ENCODE results near the gene GBF1. TPM values are rescaled to one million over a fixed set of nuclear protein-coding genes. Genes with fewer than 3 reads are reported as not detected.

GBF1 gene
- total and polyA plus RNA-seq, 8 donors, result 5.7 to 47.3 (median 21.9) TPM

- Histone ChIP-seq H3K27me3 (peaks cover 0 to 59% (median 22%) of the 10 kb centered on the region in 3 donors), H3K9me3 (no peaks in the 10 kb centered on the region), H3K4me3 (no peak overlapping the region), H3K4me1 (peaks cover 14 to 20% (median 18%) of the 10 kb centered on the region in 4 donors), H3K36me3 (no peaks in the 10 kb centered on the region), H3K27ac (no peak overlapping the region)
- TF ChIP-seq POLR2AphosphoS5 (IDR thresholded peaks at IDR 0.05) (no peak), EP300 (IDR thresholded peaks at IDR 0.05) (no peak), POLR2A (IDR thresholded peaks at IDR 0.05) (no peak)
- TF ChIP-seq, protein P1, sequence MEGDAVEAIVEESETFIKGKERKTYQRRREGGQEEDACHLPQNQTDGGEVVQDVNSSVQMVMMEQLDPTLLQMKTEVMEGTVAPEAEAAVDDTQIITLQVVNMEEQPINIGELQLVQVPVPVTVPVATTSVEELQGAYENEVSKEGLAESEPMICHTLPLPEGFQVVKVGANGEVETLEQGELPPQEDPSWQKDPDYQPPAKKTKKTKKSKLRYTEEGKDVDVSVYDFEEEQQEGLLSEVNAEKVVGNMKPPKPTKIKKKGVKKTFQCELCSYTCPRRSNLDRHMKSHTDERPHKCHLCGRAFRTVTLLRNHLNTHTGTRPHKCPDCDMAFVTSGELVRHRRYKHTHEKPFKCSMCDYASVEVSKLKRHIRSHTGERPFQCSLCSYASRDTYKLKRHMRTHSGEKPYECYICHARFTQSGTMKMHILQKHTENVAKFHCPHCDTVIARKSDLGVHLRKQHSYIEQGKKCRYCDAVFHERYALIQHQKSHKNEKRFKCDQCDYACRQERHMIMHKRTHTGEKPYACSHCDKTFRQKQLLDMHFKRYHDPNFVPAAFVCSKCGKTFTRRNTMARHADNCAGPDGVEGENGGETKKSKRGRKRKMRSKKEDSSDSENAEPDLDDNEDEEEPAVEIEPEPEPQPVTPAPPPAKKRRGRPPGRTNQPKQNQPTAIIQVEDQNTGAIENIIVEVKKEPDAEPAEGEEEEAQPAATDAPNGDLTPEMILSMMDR (IDR thresholded peaks at IDR 0.05), result no peak
- intact Hi-C loops (cut with DNase I; ENCODE audit: low total_unique reads), result no loop called here
- no peak for DNase-seq
- 76 to 97% (median 81%) methylated on average over 1 of the region's 1 CpG for WGBS, 5 donors
Observed at GRCh38 chr10:102235598-102235920, 9.8 kb upstream of the GBF1 start.

- intact Hi-C loops (cut with DNase I; ENCODE audit: low total_unique reads), result no loop called here
- DNase-seq, result no peak
Observed at GRCh38 chr10:102236006-102236405, 9.3 kb upstream of the GBF1 start.

GRCh38 chr10:102237711-102238252, 7.5 kb upstream of the GBF1 start:
- Histone ChIP-seq H3K27ac (no peak overlapping the region), H3K27me3 (peaks cover 0 to 50% (median 15%) of the 10 kb centered on the region in 3 donors), H3K4me1 (peaks cover 17 to 25% (median 24%) of the 10 kb centered on the region in 4 donors), H3K4me3 (no peak overlapping the region), H3K36me3 (no peaks in the 10 kb centered on the region), H3K9me3 (no peaks in the 10 kb centered on the region)
- TF ChIP-seq, protein P1 (IDR thresholded peaks at IDR 0.05), result no peak
- no peak for TF ChIP-seq POLR2A (IDR thresholded peaks at IDR 0.05)
- TF ChIP-seq POLR2AphosphoS5 (IDR thresholded peaks at IDR 0.05), result no peak
- no peak for TF ChIP-seq EP300 (IDR thresholded peaks at IDR 0.05)
- 50 to 78% (median 61%) methylated on average over 4 of the region's 4 CpGs for WGBS, 5 donors
- DNase-seq, result no peak
- intact Hi-C loops (cut with DNase I; ENCODE audit: low total_unique reads), result no loop called here

More at GRCh38 chr10:102236006-102236405, 9.3 kb upstream of the GBF1 start:
- Histone ChIP-seq H3K27me3 (peaks cover 0 to 59% (median 22%) of the 10 kb centered on the region in 3 donors), H3K4me3 (no peak overlapping the region), H3K27ac (no peak overlapping the region), H3K4me1 (peaks cover 14 to 20% (median 18%) of the 10 kb centered on the region in 4 donors), H3K9me3 (no peaks in the 10 kb centered on the region), H3K36me3 (no peaks in the 10 kb centered on the region)
- no peak for TF ChIP-seq EP300 (IDR thresholded peaks at IDR 0.05)
- TF ChIP-seq, protein P1 (IDR thresholded peaks at IDR 0.05), result no peak
- no peak for TF ChIP-seq POLR2AphosphoS5 (IDR thresholded peaks at IDR 0.05)
- no peak for TF ChIP-seq POLR2A (IDR thresholded peaks at IDR 0.05)
- 50 to 57% (median 54%) methylated on average over 7 to 8 of the region's 8 CpGs for WGBS, 5 donors

- H3K9me3 ChIP-seq, result no peaks in the 10 kb centered on the region
- TF ChIP-seq, protein P1 (IDR thresholded peaks at IDR 0.05), result no peak
- no peak for TF ChIP-seq POLR2AphosphoS5 (IDR thresholded peaks at IDR 0.05)
- no peak for TF ChIP-seq EP300 (IDR thresholded peaks at IDR 0.05)
- TF ChIP-seq POLR2A (IDR thresholded peaks at IDR 0.05), result no peak
- intact Hi-C loops (cut with DNase I; ENCODE audit: low total_unique reads), result no loop called here
- peaks cover 0 to 27% (median 15%) of the 10 kb centered on the region in 3 donors for H3K27me3 ChIP-seq
- peak in 1 of 2 donors; percentile 43 for DNase-seq
- H3K4me3 ChIP-seq, result peak overlapping the region; percentile 49 to 69 (median 53)
- H3K36me3 ChIP-seq, result no peaks in the 10 kb centered on the region
- H3K4me1 ChIP-seq, result peaks cover 17 to 34% (median 31%) of the 10 kb centered on the region in 4 donors
- H3K27ac ChIP-seq, result no peak overlapping the region
- 5 to 30% (median 23%) methylated on average over 11 to 39 of the region's 39 CpGs for WGBS, 5 donors
Observed at GRCh38 chr10:102240467-102241031, 4.8 kb upstream of the GBF1 start.

Data from stomach (tissue), 9 donors.